K562 (cell line): ENCODE measurements around the gene VPS18. TPM values are rescaled to one million over a fixed set of nuclear protein-coding genes. Genes with fewer than 3 reads are reported as not detected.

Experiments
- ATF7 ChIP-seq: fragments of 450-650 bp; IDR thresholded peaks from 2 replicates; pipeline ENCODE4 v1.7.1; 2014; ENCODE audit warnings: mild to moderate bottlenecking, moderate library complexity
- CEBPG ChIP-seq, 3 experiments: fragments of 200-800 bp in 1 of 3; sonication (Bioruptor generic) in 1 of 3; sonication (generic) in 1 of 3; formaldehyde crosslinking in 1 of 3; IDR thresholded peaks in 2 of 3; conservative IDR thresholded peaks in 1 of 3; 2 replicates each; pipeline versions ENCODE4 v1.6.1 to v1.8.0; 2016 to 2022; ENCODE audit warnings: missing compliant biosample characterization in 2 of 3, missing genetic modification characterization in 2 of 3, mild to moderate bottlenecking in 1 of 3, missing genetic modification reagents in 1 of 3
- CTBP1 ChIP-seq: fragments of 450-650 bp; IDR thresholded peaks from 2 replicates; pipeline ENCODE4 v1.6.1; 2016; ENCODE audit warnings: borderline replicate concordance
- DLX4 ChIP-seq: fragments of 250-450 bp; sonication (Bioruptor Pico); IDR thresholded peaks from 2 replicates; pipeline ENCODE4 v1.6.1; 2021; ENCODE audit warnings: mild to moderate bottlenecking
- EZH2 ChIP-seq: IDR thresholded peaks from 2 replicates; pipeline ENCODE4 v1.6.1; 2012; ENCODE audit warnings: low read depth, mild to moderate bottlenecking, inconsistent platforms, low read length, borderline replicate concordance
- MAFG ChIP-seq: fragments of 450-650 bp; conservative IDR thresholded peaks from 2 replicates; pipeline ENCODE4 v1.6.1; 2016; ENCODE audit warnings: missing genetic modification characterization, missing compliant biosample characterization
- MAX ChIP-seq: sonication (generic); formaldehyde crosslinking; IDR thresholded peaks from 2 replicates; pipeline ENCODE4 v1.9.0; 2022; ENCODE audit warnings: mild to moderate bottlenecking, missing genetic modification reagents
- NFIC ChIP-seq: fragments of 450-650 bp; IDR thresholded peaks from 2 replicates; pipeline ENCODE4 v1.6.1; 2017; ENCODE audit warnings: mild to moderate bottlenecking, inconsistent platforms
- POLR2AphosphoS5 ChIP-seq: IDR thresholded peaks from 2 replicates; pipeline ENCODE4 v1.6.1; 2011; ENCODE audit warnings: mild to moderate bottlenecking, low read depth, low read length, moderate library complexity; ENCODE audit not compliant: control insufficient read depth, insufficient read depth
- RBM14 ChIP-seq: fragments of 200-400 bp; formaldehyde crosslinking; IDR thresholded peaks from 2 replicates; pipeline ENCODE4 v1.6.1; 2018; ENCODE audit warnings: low read depth, mild to moderate bottlenecking, low read length, moderate library complexity, borderline replicate concordance; ENCODE audit not compliant: insufficient read depth
- RBM15 ChIP-seq: fragments of 200-400 bp; formaldehyde crosslinking; IDR thresholded peaks from 2 replicates; pipeline ENCODE4 v1.6.1; 2018; ENCODE audit warnings: mild to moderate bottlenecking, low read length, moderate library complexity; ENCODE audit not compliant: insufficient read depth
- SFPQ ChIP-seq: fragments of 200-400 bp; formaldehyde crosslinking; IDR thresholded peaks from 2 replicates; pipeline ENCODE4 v1.6.1; 2017; ENCODE audit warnings: mild to moderate bottlenecking, low read depth, low read length, moderate library complexity
- STAT5A ChIP-seq: IDR thresholded peaks from 2 replicates; pipeline ENCODE4 v1.6.1; 2012; ENCODE audit warnings: low read length, inconsistent platforms, borderline replicate concordance
- TSC22D4 ChIP-seq: fragments of 450-650 bp; IDR thresholded peaks from 2 replicates; pipeline ENCODE4 v1.6.1; 2016; ENCODE audit warnings: missing genetic modification characterization, missing biosample characterization, control low read depth
- UBTF ChIP-seq, 2 experiments: IDR thresholded peaks; 2 replicates each; pipeline ENCODE4 v1.6.1; 2012; ENCODE audit warnings: improper control_type of control experiment in 2 of 2, low read depth in 2 of 2, low read length in 2 of 2, borderline replicate concordance in 1 of 2
- ZBTB43 ChIP-seq: sonication (generic); formaldehyde crosslinking; IDR thresholded peaks from 2 replicates; pipeline ENCODE4 v1.8.0; 2023; ENCODE audit warnings: mild to moderate bottlenecking, missing genetic modification reagents
- ZNF217 ChIP-seq: sonication (generic); formaldehyde crosslinking; IDR thresholded peaks from 2 replicates; pipeline ENCODE4 v1.8.0; 2022; ENCODE audit warnings: mild to moderate bottlenecking, missing genetic modification reagents
- polyA plus RNA-seq, 8 experiments: library from polyadenylated mRNA; depleted of rRNA in 4 of 8; stranded (reverse) in 5 of 8; unstranded in 3 of 8; fragments of >200 nt; fragmentation: Nextera tagmentation in 2 of 8; fragmentation: Illumina TruSeq in 1 of 8; extraction: Ambion mirVana in 2 of 8; extraction: Trizol in 1 of 8; gene quantifications; 2 replicates each; pipeline versions ENCODE4 v1.2.1 to v1.2.3, GENCODE V29; 2011 to 2014; ENCODE audit warnings: inconsistent platforms in 1 of 8, missing spikeins in 1 of 8
- total RNA-seq, 7 experiments: library from RNA; depleted of rRNA in 6 of 7; stranded (reverse); fragments of >200 nt in 6 of 7; fragmentation: Illumina TruSeq in 2 of 7; extraction: Trizol in 2 of 7; gene quantifications; 2 replicates each; pipeline versions ENCODE4 v1.2.1 to v1.2.3, GENCODE V29; 2011 to 2021; ENCODE audit warnings: low replicate concordance in 1 of 7

VPS18 gene
- total and polyA plus RNA-seq, 9 of the 15 experiments (the other 6 are each of a cell fraction or from before 2014, with no cell fraction given) = 0.73 to 19.9 (median 8.5) TPM

GRCh38 chr15:40928821-40929659, 34.8 kb downstream of the VPS18 start, which contains the start of gene DLL4 (continued):
- TF ChIP-seq RBM14 = peak; percentile 85; the same call in 1 of the 2 replicates
- no peak for TF ChIP-seq TSC22D4
- TF ChIP-seq CTBP1 = peak; percentile 74; the same call in 1 of the 2 replicates
- peak; percentile 84; the same call in 1 of the 2 replicates for TF ChIP-seq ZBTB43 (CRISPR knock-in tag)
- TF ChIP-seq CEBPG (CRISPR knock-in tag; IDR thresholded peaks at IDR 0.05) = peak; percentile 40; the same call in 1 of the 2 replicates
- TF ChIP-seq CEBPG (tag; conservative IDR thresholded peaks at IDR 0.05 in 1 of 2, IDR thresholded peaks at IDR 0.05 in 1 of 2) = no peak
- TF ChIP-seq RBM15 = no peak
- no peak for TF ChIP-seq MAFG (tag)
- TF ChIP-seq STAT5A = no peak
- peak; percentile 64 for TF ChIP-seq POLR2AphosphoS5
- peak; percentile 16; the same call in 1 of the 2 replicates for TF ChIP-seq NFIC
- TF ChIP-seq DLX4 (CRISPR knock-in tag) = no peak
- 0 out of 4 replicates have a peak, but pooled peaks have one; percentile 47 to 75 for TF ChIP-seq UBTF (IDR thresholded peaks at IDR 0.05; ENCODE audit: borderline replicate concordance in 1 of 2, low read depth in 2 of 2, low read length in 2 of 2)
- 0 out of 2 replicates have a peak, but pooled peaks have one; percentile 17 for TF ChIP-seq ATF7
- TF ChIP-seq EZH2 = no peak
- peak; percentile 94 for TF ChIP-seq MAX (CRISPR knock-in tag)
- TF ChIP-seq SFPQ = no peak
- TF ChIP-seq ZNF217 (CRISPR knock-in tag) = 0 out of 2 replicates have a peak, but pooled peaks have one; percentile 53
